Measurements from ENCODE around the gene TMEM178B. TPM values are rescaled to one million over a fixed set of nuclear protein-coding genes. Genes with fewer than 3 reads are reported as not detected.

TMEM178B gene
- polyA plus RNA-seq, 1 of the 3 experiments (the other 2 are of a cell fraction), result 0.20 TPM

DNA sequence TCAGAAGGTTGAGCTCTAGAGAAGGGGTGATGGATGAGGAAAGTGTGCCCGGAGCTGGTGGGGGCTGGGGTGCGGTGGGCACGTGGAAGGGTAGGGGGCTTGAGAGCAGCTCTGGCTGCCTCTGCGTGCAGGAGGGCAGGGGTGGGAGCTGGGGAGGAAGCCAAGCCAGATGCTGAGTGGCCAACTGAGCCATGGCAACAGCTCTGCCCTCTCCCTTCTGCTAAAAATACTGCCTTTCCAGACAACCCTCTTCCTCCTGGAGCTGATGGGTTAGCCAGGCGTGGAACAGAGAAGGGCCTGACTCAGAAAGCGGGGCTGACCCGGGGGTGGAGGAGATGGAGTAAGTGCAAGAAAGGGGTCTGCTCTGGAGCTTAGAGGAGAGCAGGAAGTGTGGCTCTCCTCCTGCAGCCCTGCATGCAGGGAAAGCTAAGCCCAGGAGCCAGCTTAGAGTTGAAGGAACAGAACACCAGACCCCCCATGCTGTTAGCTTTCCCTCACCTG lies 362.8 kb downstream of the TMEM178B start (continued):
- TF ChIP-seq, protein P1, sequence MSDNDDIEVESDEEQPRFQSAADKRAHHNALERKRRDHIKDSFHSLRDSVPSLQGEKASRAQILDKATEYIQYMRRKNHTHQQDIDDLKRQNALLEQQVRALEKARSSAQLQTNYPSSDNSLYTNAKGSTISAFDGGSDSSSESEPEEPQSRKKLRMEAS (IDR thresholded peaks at IDR 0.05; ENCODE audit: low read depth), result no peak
- TF ChIP-seq NRF1 (IDR thresholded peaks at IDR 0.05; ENCODE audit: low read depth, low read length) (no peak), GATA2 (CRISPR knock-in tag; IDR thresholded peaks at IDR 0.05) (no peak), FOSL2 (IDR thresholded peaks at IDR 0.05; ENCODE audit: borderline replicate concordance, low read depth) (no peak)

DNA sequence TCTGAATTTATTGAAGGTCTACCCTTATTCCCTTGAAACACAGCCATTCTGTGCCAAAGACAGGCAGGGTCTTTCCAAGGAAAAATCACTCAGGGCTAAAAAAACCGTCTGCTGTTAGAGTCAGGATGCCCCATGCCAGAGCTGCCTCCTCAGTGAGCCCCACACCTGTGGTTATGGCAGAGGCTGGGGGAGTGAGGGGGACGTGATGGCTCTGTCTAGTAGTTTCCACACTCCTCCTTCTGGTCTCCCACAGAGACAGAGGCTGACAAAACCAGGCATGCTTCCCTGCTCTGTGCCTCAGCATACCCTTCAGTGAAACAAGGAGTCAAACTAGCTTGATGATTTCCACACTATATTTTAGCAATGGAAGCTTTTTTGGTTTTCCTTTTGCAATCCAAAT lies 365.3 kb downstream of the TMEM178B start:
- H3K9me3 ChIP-seq, result peaks cover 4% of the 10 kb centered on the region; the same call in 1 of the 2 replicates
- no peaks in the 10 kb centered on the region; a peak in 1 of 4 replicates for H3K4me1 ChIP-seq (ENCODE audit: control insufficient read depth in 1 of 2, insufficient read depth in 2 of 2, low read depth in 1 of 2, low read length in 1 of 2)
- no peak overlapping the region for H3K4me3 ChIP-seq (ENCODE audit: low read depth in 2 of 2, low read length in 1 of 2)
- no peaks in the 10 kb centered on the region for H3F3A ChIP-seq (replicated peaks; ENCODE audit: insufficient read depth)
- no peaks in the 10 kb centered on the region for H3K27me3 ChIP-seq (ENCODE audit: insufficient read depth)
- H2AFZ ChIP-seq (ENCODE audit: low read depth), result no peak overlapping the region
- no peaks in the 10 kb centered on the region for H3K36me3 ChIP-seq (replicated peaks in 1 of 2; ENCODE audit: control insufficient read depth in 1 of 2, insufficient read depth in 2 of 2, low read length in 1 of 2)
- H3K79me2 ChIP-seq (ENCODE audit: insufficient read depth), result no peaks in the 10 kb centered on the region
- 33% methylated on average over 2 of the region's 2 CpGs for WGBS (ENCODE audit: low lambda C conversion rate)
- H3K27ac ChIP-seq (ENCODE audit: low read depth in 2 of 2, low read length in 1 of 2), result no peak overlapping the region
- DNase-seq, result no peak
- CTCF ChIA-PET, result interaction anchor here (1.4 kb wide), 1 partner anchor 9 kb away, joined by 5 read pairs; no protein-coding TSS in a partner anchor
- POLR2A ChIA-PET, result no interaction called here
- H4K20me1 ChIP-seq (ENCODE audit: insufficient read depth), result no peaks in the 10 kb centered on the region
- TF ChIP-seq TEAD4 (IDR thresholded peaks at IDR 0.05; ENCODE audit: borderline replicate concordance, insufficient read depth) (no peak), RXRA (IDR thresholded peaks at IDR 0.05; ENCODE audit: borderline replicate concordance, low read depth) (no peak), CHD2 (IDR thresholded peaks at IDR 0.05; ENCODE audit: low read length, partially characterized antibody) (no peak), SIN3A (IDR thresholded peaks at IDR 0.05; ENCODE audit: borderline replicate concordance, low read depth, low read length) (no peak), MEF2A (IDR thresholded peaks at IDR 0.05; ENCODE audit: borderline replicate concordance, low read depth) (no peak), EP300 (IDR thresholded peaks at IDR 0.05; ENCODE audit: borderline replicate concordance in 1 of 2, low read depth in 1 of 2, low read length in 1 of 2) (no peak), TCF12 (IDR thresholded peaks at IDR 0.05) (no peak), GATA2 (CRISPR knock-in tag; IDR thresholded peaks at IDR 0.05) (no peak), RFX5 (IDR thresholded peaks at IDR 0.05; ENCODE audit: low read length) (no peak), FOXM1 (IDR thresholded peaks at IDR 0.05; ENCODE audit: low read depth) (no peak)
- TF ChIP-seq, protein P2, sequence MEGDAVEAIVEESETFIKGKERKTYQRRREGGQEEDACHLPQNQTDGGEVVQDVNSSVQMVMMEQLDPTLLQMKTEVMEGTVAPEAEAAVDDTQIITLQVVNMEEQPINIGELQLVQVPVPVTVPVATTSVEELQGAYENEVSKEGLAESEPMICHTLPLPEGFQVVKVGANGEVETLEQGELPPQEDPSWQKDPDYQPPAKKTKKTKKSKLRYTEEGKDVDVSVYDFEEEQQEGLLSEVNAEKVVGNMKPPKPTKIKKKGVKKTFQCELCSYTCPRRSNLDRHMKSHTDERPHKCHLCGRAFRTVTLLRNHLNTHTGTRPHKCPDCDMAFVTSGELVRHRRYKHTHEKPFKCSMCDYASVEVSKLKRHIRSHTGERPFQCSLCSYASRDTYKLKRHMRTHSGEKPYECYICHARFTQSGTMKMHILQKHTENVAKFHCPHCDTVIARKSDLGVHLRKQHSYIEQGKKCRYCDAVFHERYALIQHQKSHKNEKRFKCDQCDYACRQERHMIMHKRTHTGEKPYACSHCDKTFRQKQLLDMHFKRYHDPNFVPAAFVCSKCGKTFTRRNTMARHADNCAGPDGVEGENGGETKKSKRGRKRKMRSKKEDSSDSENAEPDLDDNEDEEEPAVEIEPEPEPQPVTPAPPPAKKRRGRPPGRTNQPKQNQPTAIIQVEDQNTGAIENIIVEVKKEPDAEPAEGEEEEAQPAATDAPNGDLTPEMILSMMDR (IDR thresholded peaks at IDR 0.05), result no peak
- no peaks in the 10 kb centered on the region for H3K9me2 ChIP-seq
- H3K9ac ChIP-seq, result no peak overlapping the region
- H3K4me2 ChIP-seq, result no peak overlapping the region

DNA sequence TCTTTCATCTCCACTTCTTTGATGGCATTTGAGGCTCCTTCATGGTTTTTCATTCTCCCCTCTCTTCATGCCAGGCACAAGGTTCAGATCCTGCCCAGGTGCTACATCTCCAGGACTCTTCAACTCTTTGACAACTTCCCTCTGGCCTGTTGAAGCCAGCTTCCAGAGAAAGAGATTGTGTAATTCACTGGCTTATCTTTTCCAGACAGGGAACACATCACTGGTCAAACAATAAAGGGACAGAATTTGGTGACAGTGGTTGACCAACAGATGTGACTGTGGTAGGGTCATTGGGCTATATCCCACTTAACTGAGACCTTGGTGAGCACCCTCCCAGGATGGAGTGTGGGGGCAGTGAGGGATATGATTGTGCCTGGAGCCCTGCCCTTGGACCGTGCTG lies 365.9 kb downstream of the TMEM178B start:
- no peaks in the 10 kb centered on the region for H4K20me1 ChIP-seq (ENCODE audit: insufficient read depth)
- no peak overlapping the region for H3K9ac ChIP-seq
- DNase-seq, result no peak
- H3K36me3 ChIP-seq (replicated peaks in 1 of 2; ENCODE audit: control insufficient read depth in 1 of 2, insufficient read depth in 2 of 2, low read length in 1 of 2), result no peaks in the 10 kb centered on the region
- H3K9me2 ChIP-seq, result no peaks in the 10 kb centered on the region
- H3K27ac ChIP-seq (ENCODE audit: low read depth in 2 of 2, low read length in 1 of 2), result no peak overlapping the region
- POLR2A ChIA-PET, result no interaction called here
- WGBS (ENCODE audit: low lambda C conversion rate), result 9% methylated on average over 1 of the region's 1 CpG
- H3K27me3 ChIP-seq (ENCODE audit: insufficient read depth), result no peaks in the 10 kb centered on the region
- no peaks in the 10 kb centered on the region for H3F3A ChIP-seq (replicated peaks; ENCODE audit: insufficient read depth)
- peaks cover 8% of the 10 kb centered on the region; the same call in 1 of the 2 replicates for H3K9me3 ChIP-seq
- no peak overlapping the region for H3K4me2 ChIP-seq
- H3K4me3 ChIP-seq (ENCODE audit: low read depth in 2 of 2, low read length in 1 of 2), result no peak overlapping the region
- TF ChIP-seq, protein P3, sequence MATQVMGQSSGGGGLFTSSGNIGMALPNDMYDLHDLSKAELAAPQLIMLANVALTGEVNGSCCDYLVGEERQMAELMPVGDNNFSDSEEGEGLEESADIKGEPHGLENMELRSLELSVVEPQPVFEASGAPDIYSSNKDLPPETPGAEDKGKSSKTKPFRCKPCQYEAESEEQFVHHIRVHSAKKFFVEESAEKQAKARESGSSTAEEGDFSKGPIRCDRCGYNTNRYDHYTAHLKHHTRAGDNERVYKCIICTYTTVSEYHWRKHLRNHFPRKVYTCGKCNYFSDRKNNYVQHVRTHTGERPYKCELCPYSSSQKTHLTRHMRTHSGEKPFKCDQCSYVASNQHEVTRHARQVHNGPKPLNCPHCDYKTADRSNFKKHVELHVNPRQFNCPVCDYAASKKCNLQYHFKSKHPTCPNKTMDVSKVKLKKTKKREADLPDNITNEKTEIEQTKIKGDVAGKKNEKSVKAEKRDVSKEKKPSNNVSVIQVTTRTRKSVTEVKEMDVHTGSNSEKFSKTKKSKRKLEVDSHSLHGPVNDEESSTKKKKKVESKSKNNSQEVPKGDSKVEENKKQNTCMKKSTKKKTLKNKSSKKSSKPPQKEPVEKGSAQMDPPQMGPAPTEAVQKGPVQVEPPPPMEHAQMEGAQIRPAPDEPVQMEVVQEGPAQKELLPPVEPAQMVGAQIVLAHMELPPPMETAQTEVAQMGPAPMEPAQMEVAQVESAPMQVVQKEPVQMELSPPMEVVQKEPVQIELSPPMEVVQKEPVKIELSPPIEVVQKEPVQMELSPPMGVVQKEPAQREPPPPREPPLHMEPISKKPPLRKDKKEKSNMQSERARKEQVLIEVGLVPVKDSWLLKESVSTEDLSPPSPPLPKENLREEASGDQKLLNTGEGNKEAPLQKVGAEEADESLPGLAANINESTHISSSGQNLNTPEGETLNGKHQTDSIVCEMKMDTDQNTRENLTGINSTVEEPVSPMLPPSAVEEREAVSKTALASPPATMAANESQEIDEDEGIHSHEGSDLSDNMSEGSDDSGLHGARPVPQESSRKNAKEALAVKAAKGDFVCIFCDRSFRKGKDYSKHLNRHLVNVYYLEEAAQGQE (IDR thresholded peaks at IDR 0.05; ENCODE audit: low read depth, low read length), result no peak
- TF ChIP-seq GABPA (IDR thresholded peaks at IDR 0.05; ENCODE audit: low read depth) (no peak), RFX5 (IDR thresholded peaks at IDR 0.05; ENCODE audit: low read length) (no peak), RAD21 (IDR thresholded peaks at IDR 0.05; ENCODE audit: low read length) (no peak), FOXJ3 (CRISPR knock-in tag; IDR thresholded peaks at IDR 0.05) (no peak), TAF1 (IDR thresholded peaks at IDR 0.05; ENCODE audit: borderline replicate concordance, low read depth, low read length) (no peak), ELF1 (IDR thresholded peaks at IDR 0.05) (no peak), TEAD4 (IDR thresholded peaks at IDR 0.05; ENCODE audit: borderline replicate concordance, insufficient read depth) (no peak), FOXM1 (IDR thresholded peaks at IDR 0.05; ENCODE audit: low read depth) (no peak), MEF2A (IDR thresholded peaks at IDR 0.05; ENCODE audit: borderline replicate concordance, low read depth) (no peak)
- TF ChIP-seq, protein P4, sequence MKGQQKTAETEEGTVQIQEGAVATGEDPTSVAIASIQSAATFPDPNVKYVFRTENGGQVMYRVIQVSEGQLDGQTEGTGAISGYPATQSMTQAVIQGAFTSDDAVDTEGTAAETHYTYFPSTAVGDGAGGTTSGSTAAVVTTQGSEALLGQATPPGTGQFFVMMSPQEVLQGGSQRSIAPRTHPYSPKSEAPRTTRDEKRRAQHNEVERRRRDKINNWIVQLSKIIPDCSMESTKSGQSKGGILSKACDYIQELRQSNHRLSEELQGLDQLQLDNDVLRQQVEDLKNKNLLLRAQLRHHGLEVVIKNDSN (IDR thresholded peaks at IDR 0.05; ENCODE audit: borderline replicate concordance, low read depth), result no peak
- CTCF ChIA-PET, result interaction anchor here (0.6 to 1.4 kb wide), 2 partner anchors 10 to 867 kb away, joined by 3 to 5 read pairs; no protein-coding TSS in a partner anchor
- H3K79me2 ChIP-seq (ENCODE audit: insufficient read depth), result no peaks in the 10 kb centered on the region
- no peaks in the 10 kb centered on the region; a peak in 1 of 4 replicates for H3K4me1 ChIP-seq (ENCODE audit: control insufficient read depth in 1 of 2, insufficient read depth in 2 of 2, low read depth in 1 of 2, low read length in 1 of 2)
- no peak overlapping the region for H2AFZ ChIP-seq (ENCODE audit: low read depth)

All from SK-N-SH (cell line).